HK-2 (cell line): Measurements from ENCODE around the gene MKRN2.

Source experiments
- DNase-seq: peaks from one replicate; pipeline ENCODE4 v3.0.0-alpha.2; 2018; ENCODE audit not compliant: unreplicated experiment

Gene MKRN2

GRCh38 chr3:12556314-12556689 lies 585 bp upstream of the MKRN2 start:
- no peak for DNase-seq

GRCh38 chr3:12557473-12558100 lies 700 bp downstream of the MKRN2 start:
- DNase-seq = no peak

- DNase-seq = no peak
Measured at GRCh38 chr3:12558706-12559105, 1.8 kb downstream of the MKRN2 start.

- DNase-seq = no peak
Measured at GRCh38 chr3:12559520-12559919, 2.6 kb downstream of the MKRN2 start.

GRCh38 chr3:12560505-12561190 lies 3.8 kb downstream of the MKRN2 start:
- DNase-seq = no peak

GRCh38 chr3:12561397-12561796 lies 4.5 kb downstream of the MKRN2 start:
- no peak for DNase-seq

- DNase-seq = no peak
Measured at GRCh38 chr3:12562451-12562850, 5.6 kb downstream of the MKRN2 start.

- DNase-seq = no peak
Measured at GRCh38 chr3:12566976-12567375, 10.1 kb downstream of the MKRN2 start.

- DNase-seq = no peak
Measured at GRCh38 chr3:12568747-12569146, 11.9 kb downstream of the MKRN2 start.

GRCh38 chr3:12569836-12570235 lies 12.9 kb downstream of the MKRN2 start:
- DNase-seq = no peak

GRCh38 chr3:12571986-12572385 lies 15.1 kb downstream of the MKRN2 start:
- DNase-seq = no peak

GRCh38 chr3:12574131-12574530 lies 17.2 kb downstream of the MKRN2 start:
- no peak for DNase-seq

GRCh38 chr3:12574661-12575060 lies 17.8 kb downstream of the MKRN2 start:
- no peak for DNase-seq

- no peak for DNase-seq
Measured at GRCh38 chr3:12577379-12577778, 20.5 kb downstream of the MKRN2 start.

- no peak for DNase-seq
Measured at GRCh38 chr3:12578742-12579141, 21.9 kb downstream of the MKRN2 start.

- DNase-seq = no peak
Measured at GRCh38 chr3:12579456-12579855, 22.6 kb downstream of the MKRN2 start.

- DNase-seq = no peak
Measured at GRCh38 chr3:12579905-12580304, 23.0 kb downstream of the MKRN2 start.

GRCh38 chr3:12582730-12583129 lies 25.8 kb downstream of the MKRN2 start:
- DNase-seq = no peak

GRCh38 chr3:12583280-12583679 lies 26.4 kb downstream of the MKRN2 start:
- DNase-seq = no peak

- no peak for DNase-seq
Measured at GRCh38 chr3:12584083-12584482, 27.2 kb downstream of the MKRN2 start.

- no peak for DNase-seq
Measured at GRCh38 chr3:12585181-12585580, 28.3 kb downstream of the MKRN2 start.

- DNase-seq = no peak
Measured at GRCh38 chr3:12585970-12586369, 29.1 kb downstream of the MKRN2 start.

GRCh38 chr3:12586403-12586802 lies 29.5 kb downstream of the MKRN2 start:
- DNase-seq = no peak
